Stimulated activated CD4-positive, alpha-beta T cell treated with anti-CD3 and anti-CD28 coated beads, Interleukin-15, amount 100 ng/mL, for 48 hours (primary cell): ENCODE data around the gene THRB.

ENCODE experiments used
- DNase-seq, 2 donors: peaks; one replicate each; pipeline ENCODE4 v3.0.0-alpha.2; 2020; ENCODE audit warnings: low read depth in 2 of 2

The THRB gene

DNA sequence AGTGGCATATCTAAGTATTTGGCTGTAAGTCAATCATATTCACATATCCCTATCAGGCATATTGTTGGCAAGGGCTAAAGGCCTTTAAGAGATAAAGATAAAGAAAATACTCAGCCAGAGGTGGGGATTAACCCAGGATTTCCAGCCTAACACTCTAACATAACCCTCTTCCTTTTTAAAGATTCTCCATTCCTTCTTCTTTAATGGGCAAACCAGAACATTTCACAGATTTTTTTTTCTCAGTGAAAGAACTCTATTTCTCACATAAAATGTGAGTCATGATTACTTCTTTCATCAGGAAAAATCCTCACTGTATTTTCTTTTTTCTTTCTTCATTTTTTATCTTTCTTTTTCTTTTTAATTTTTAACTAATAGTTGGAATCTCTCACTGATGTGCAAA, 349.2 kb downstream of the THRB start:
- no peak for DNase-seq

- no peak for DNase-seq
Measured at GRCh38 chr3:24142127-24142526, 352.5 kb downstream of the THRB start.

- no peak for DNase-seq
Measured at GRCh38 chr3:24141548-24141947, 353.1 kb downstream of the THRB start.

- DNase-seq: no peak
Measured at GRCh38 chr3:24139463-24140412, 354.9 kb downstream of the THRB start.

- no peak for DNase-seq
Measured at GRCh38 chr3:24138876-24139256, 355.8 kb downstream of the THRB start.

DNA sequence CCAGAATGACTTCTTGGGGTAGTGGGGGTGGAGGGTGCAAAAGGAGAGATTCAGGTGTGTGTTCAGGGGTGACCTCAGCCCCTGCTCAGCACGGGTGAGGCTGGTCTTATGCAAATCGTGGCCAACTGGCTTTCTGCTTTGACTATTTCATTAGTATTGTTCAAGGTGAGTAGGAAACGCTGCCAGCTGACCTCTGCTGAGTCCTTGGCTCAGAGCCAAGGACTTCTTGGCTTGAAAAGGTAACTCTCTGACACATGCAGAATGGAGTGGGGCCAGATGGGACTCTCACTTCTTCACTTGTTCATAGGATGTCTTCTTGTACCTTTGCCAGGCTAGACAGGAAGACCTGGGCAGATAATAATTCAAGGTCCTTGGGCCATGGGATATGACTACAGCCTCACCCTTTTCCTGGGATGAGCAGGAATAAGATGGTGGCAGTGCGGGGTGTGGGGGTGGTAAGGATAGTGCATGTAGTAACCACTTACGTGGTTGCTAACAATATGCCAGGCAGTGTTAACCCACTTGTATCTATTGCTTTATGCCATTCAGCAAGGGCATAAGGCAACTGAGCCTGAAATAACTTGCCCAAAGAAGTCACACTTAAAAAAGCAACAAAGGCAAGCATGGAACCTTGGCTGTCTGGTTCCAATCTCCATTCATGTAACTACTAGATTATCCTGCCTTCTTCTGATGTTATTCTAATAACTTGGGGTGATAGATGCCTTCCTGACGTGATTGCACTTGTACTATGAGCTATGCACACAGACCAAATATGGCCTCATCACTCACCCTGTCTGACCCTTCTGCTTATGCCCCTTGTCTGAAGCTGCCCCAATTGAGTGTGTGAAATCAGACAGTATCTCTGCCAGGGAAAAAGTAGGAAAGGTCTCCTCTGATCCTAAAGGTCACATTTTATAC, 356.4 kb downstream of the THRB start:
- no peak for DNase-seq

DNA sequence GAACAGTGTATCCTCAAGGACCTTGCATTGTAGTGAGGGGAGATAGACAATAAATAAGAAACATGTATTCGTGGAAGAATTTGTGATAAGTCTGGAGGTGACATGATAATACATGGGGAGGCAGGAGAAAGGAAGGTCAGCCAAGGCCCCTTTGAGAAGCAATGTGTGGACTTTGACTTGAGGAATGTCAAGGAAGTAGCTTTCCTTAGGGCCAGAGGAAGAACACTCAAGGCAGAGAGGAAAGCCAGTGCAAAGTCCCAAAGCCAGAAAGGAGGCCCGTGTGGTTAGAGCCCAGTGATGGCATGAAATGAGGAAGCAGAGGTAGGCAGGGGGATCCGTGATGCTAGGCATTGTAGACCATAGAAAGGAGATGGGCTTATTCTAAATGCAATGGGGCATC, 357.3 kb downstream of the THRB start:
- DNase-seq: no peak

- DNase-seq: no peak
Measured at GRCh38 chr3:24136624-24137310, 357.9 kb downstream of the THRB start.

GRCh38 chr3:24135280-24135679, 359.4 kb downstream of the THRB start:
- DNase-seq: no peak

- no peak for DNase-seq
Measured at GRCh38 chr3:24133942-24134341, 360.7 kb downstream of the THRB start.

DNA sequence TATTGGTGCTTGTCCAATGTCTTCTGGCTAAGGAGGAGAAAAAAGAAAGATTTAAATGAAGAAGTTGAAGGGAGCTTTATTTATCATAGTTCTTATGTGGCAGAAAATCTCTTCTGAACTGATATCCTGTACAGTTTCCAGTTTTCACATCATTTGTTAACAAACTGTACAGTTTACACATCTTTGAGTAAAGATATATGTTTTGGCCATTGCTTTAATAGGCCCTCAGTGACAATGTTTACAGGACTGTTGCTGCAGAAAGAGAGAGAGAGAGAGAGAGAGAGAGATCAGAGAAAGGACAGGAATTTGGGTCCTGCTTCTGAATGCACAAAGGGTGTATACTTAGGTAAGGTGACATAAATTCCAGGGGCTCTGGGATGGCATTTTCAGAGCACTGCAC, 361.2 kb downstream of the THRB start:
- DNase-seq: no peak

DNA sequence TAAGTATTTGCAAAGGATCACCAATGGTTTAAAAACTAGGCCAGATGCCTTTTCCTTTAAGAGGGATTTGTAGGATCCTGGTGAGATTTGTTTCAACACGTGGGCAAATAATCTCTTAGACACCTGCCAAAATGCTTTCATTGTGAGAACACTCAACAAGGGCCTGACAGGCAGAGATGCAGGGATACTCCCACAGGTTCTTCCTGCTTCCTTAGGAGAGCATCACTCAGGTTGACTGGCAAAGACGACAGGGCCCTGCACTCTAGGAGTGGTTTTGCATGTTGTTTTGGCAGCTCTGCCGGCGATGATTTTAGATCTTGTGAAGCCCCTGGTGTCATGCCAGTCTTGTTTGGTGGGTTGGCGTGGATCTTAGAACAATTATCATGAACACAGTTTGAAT, 365.1 kb downstream of the THRB start:
- DNase-seq: no peak

- no peak for DNase-seq
Measured at GRCh38 chr3:24128199-24129005, 366.2 kb downstream of the THRB start.

DNA sequence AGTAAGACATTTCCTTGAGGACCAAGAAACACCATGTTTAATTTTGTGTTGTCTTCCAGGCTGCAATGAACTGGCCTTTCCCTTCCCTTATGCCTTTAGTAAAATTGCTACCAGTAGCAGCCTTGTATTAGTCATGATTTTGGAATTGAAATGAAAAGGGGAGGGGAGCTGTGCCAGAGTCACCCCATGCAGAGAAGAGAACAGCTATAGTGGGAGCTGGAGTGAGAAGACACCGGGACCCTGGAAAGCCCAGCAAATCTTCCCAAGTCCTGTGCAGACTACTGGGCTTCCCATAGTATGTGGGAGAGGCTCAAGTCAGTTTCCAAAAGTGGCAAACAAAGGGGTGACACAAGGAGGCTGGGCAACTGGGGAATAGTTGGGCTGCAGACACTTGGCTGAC, 371.1 kb downstream of the THRB start:
- DNase-seq: no peak

DNA sequence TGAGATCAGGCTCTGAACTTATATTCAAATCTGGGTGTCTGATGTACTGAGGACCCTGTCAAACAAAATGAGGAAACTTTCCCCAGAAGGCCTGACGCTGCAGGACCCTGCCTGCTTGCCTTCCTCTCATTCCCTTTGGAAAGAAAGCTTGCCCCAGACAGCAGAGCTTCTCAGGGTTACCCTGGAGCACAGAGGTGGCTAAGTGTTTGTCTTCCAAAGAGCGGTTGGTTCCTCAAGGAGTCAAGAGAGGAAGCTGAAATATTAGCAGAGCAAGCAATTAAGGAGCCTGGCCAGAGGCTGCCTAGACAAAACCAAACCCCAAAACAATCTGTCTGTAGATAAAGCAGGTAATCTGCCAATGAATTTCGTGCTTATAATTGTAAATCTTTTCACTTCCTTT, 374.2 kb downstream of the THRB start:
- no peak for DNase-seq

DNA sequence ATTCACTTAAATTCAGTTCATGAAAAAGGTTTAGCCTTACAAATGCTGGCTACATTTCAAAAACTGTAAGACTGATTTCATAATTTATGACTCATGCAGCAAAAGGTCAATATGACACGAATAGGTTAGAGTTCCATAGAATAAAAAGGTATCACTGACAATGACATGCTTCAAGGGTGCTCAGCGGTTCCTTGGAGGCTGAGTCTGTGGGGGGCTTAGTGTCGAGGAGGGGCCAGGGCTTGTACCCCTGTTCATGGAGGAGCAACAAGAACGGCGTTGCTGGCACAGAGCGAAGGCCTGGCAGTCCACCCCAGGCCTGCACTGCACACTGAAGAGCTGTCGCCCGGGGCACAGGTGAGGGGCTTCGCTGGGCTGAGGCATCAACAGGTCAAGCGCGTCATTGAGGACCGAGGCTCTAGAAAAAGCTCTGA, 375.3 kb downstream of the THRB start:
- DNase-seq: no peak

GRCh38 chr3:24117508-24117907, 377.1 kb downstream of the THRB start:
- no peak for DNase-seq

DNA sequence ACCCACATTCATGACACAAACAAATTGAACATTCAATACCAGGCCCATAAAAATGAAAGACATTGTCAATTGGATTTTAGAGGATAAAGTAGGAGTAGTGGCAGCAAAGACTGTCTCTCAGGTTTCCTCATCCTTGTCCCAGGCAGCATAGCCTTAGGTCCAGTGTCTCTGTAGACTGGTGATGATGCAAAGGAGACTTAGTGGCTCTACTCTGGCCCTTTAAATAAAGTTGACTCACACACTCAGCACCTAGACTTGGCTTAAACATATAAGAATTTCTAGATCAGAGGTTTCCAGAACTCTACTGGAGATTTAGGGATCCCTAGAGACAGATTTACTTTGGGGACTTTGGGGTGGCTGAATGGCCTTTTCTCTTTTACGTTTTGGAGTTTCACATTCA, 382.9 kb downstream of the THRB start:
- DNase-seq: no peak

DNA sequence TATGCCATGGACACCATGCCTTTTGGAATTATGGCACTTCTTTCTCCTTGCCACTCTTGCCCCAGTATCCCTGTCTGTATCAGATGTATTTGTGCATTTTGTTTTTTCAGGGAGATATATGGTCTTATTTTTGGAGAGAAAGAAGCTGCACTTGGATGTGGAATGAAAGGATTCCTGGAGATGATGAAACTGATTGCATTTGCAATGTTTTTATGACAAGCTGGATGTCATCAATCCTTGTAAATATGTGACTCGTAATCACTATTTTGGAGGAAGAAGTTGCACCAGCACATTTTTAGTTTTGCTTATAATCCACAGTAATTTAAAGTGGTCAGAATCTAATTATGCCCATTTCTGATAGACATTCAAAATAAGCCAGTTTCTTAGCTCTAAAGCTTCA, 384.6 kb downstream of the THRB start:
- no peak for DNase-seq

DNA sequence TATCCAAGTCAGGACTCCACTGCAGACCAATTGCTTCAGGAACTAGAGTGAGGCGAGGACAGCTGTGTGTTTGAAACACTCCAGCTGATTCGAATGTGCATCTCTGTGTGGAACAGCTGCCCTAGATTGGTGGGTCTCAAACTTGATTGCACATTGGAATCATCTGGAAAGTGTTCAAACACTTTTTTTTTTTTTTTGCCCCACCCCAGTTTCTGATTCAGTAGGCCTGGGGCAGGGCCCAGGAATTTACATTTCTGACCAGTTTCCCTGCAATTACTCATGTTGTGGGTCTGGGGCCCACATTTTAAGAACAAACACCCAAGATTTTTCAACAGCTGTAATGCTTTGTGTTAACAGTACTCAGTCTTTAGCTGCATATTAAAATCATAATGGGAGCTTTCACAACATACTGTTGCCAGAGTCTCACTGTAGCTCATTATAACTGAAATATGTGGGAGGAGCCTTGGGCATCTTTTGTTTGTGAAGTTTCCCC, 392.9 kb downstream of the THRB start:
- DNase-seq: no peak
